Heart right ventricle (tissue), 16 donors: ENCODE results near the gene MTFMT. TPM values are rescaled to one million over a fixed set of nuclear protein-coding genes. Genes with fewer than 3 reads are reported as not detected.

Source experiments
- ATAC-seq, 8 donors: fragments of 200-7000 bp; cut with Tn5 transposase; one replicate each; pipeline ENCODE4 v1.9.1; 2020; ENCODE audit warnings: mild to moderate bottlenecking in 8 of 8, moderate library complexity in 8 of 8, moderate number of reproducible peaks in 1 of 8
- DNase-seq, 2 donors: peaks; one replicate each; pipeline ENCODE4 v3.0.0-alpha.2; 2020
- H3K27ac ChIP-seq, 10 donors: fragments of 200-600 bp; sonication (generic) in 2 of 10; one replicate each; pipeline versions ENCODE4 v1.5.0 to v1.8.0; 2020 to 2022; ENCODE audit warnings: mild to moderate bottlenecking in 3 of 10
- H3K27me3 ChIP-seq, 7 donors: fragments of 200-600 bp; one replicate each; pipeline ENCODE4 v1.8.0; 2021 to 2022; ENCODE audit warnings: mild to moderate bottlenecking in 2 of 7
- H3K36me3 ChIP-seq, 9 donors: fragments of 200-600 bp; sonication (generic) in 1 of 9; one replicate each; pipeline versions ENCODE4 v1.5.0 to v1.8.0; 2020 to 2022; ENCODE audit warnings: mild to moderate bottlenecking in 2 of 9
- H3K4me1 ChIP-seq, 9 donors: fragments of 200-600 bp; sonication (generic) in 1 of 9; one replicate each; pipeline versions ENCODE4 v1.5.0 to v1.8.0; 2020 to 2022; ENCODE audit warnings: mild to moderate bottlenecking in 4 of 9
- H3K4me3 ChIP-seq, 10 donors: fragments of 200-600 bp; sonication (generic) in 2 of 10; one replicate each; pipeline versions ENCODE4 v1.5.0 to v1.8.0; 2020 to 2022; ENCODE audit warnings: mild to moderate bottlenecking in 7 of 10, moderate library complexity in 2 of 10
- H3K9me3 ChIP-seq, 11 donors: fragments of 200-600 bp in 10 of 11; sonication (generic) in 2 of 11; one replicate each; pipeline versions ENCODE4 v1.5.0 to v1.8.0; 2013 to 2022; ENCODE audit warnings: mild to moderate bottlenecking in 2 of 11, control low read depth in 1 of 11, moderate library complexity in 1 of 11
- WGBS, 2 donors: extraction: QIAGEN DNeasy Blood & Tissue Kit; methylation state at CpG; one replicate each; pipeline ENCODE4 v1.1.7; 2013; ENCODE audit warnings: inconsistent platforms in 1 of 2; 5-methylcytosine and 5-hydroxymethylcytosine counted together
- intact Hi-C, 10 donors: fragments of 100-400 bp; cut with DNase I; formaldehyde crosslinking; loops; one replicate each; pipeline versions ENCODE4 v1.11.1 to v1.14.2; 2022
- polyA plus RNA-seq, 2 donors: library from polyadenylated mRNA; stranded (reverse); fragments of 200-250 nt; gene quantifications; one replicate each; pipeline ENCODE4 v1.2.3, GENCODE V29; 2013
- total RNA-seq, 10 donors: library from RNA; stranded (reverse); fragmentation: NEBNext Ultra II Directional in 3 of 10; extraction: Animal tissue kit (Norgen Biotek cat#: 25700) in 3 of 10; gene quantifications; one replicate each; pipeline versions ENCODE4 v1.2.1 to v1.2.4, GENCODE V29; 2021 to 2023
- TF ChIP-seq, protein P1 (sequence below), 9 donors: fragments of 200-600 bp; sonication (generic) in 2 of 9; IDR thresholded peaks; one replicate each; pipeline versions ENCODE4 v1.5.0 to v1.8.0; 2021 to 2022; ENCODE audit warnings: antibody characterized with exemption in 9 of 9, mild to moderate bottlenecking in 5 of 9, moderate library complexity in 1 of 9
- donor health status: Arrhythmogenic right ventricular cardiomyopathy.
- donor health status: ischemic (EF 13 %, LVEDD 7.1; RV severe dilation, severe dysfunction).
- donor health status: healthy with polysubstance abuse.
- donor health status: DM: no; HTN: yes; CAD: no.
- donor health status: DM: no; HTN: no; CAD: no.
- donor health status: ischemic (EF 25% LVEDD 6.9; RV normal size, moderate dysfunction).
- donor health status: ischemic (EF 25% LVEDD 5.7; RV mildly dilated, moderate dysfunction).
- donor health status: healthy.
- donor health status: DM: yes; HTN: yes; CAD: no.
- donor health status: Ischemic cardiomyopathy.
- donor health status: ischemic (EF 35%, LVEDD 5.7; RV mildly dilated, moderate dysfunction).
- donor health status: nonischemic (EF 11% LVEDD 7.7; RV severe dilation, severe dysfunction).
- donor health status: DM: yes; HTN: yes; CAD: no.
- donor health status: PGD.
- donor health status: ischemic (EF 29% LVEDD 5.4; RV normal size, mild dysfunction).
- donor health status: nonischemic (EF 23%, LVEDD 6.1; RV moderate dilation, normal function).

Gene MTFMT
- total and polyA plus RNA-seq, 12 donors, result 5.5 to 21.9 (median 18.2) TPM

DNA sequence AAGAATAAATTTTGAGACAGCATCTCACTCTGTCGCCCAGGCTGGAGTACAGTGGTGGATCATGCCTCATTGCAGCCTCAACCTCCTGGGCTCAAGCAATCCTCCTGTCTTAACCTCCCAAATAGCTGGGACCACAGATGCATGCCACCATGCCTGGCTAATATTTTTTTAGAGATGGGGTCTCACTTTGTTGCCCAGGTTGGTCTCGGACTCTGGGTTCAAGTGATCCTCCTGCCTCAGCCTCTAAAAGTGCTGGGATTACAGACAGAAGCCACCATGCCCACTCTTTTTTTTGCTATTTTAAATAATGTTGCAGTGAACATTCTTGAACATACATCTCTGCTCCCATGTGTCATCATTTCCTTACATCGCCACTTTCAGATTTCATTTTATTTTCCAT is 9.0 kb upstream of the MTFMT start:
- WGBS, 2 donors, result 96 to 97% methylated on average over 3 of the region's 3 CpGs
- Histone ChIP-seq H3K4me3 (no peak overlapping the region), H3K9me3 (no peaks in the 10 kb centered on the region), H3K36me3 (no peaks in the 10 kb centered on the region), H3K27ac (no peak overlapping the region), H3K4me1 (peaks cover 0 to 14% (median 0%) of the 10 kb centered on the region in 9 donors), H3K27me3 (no peaks in the 10 kb centered on the region)
- intact Hi-C loops, result loop anchor here in 6 of 10 donors (10.0 kb wide), 4 partner anchors 46 to 256 kb away; partner anchors contain the start of genes PARP16 (in 2 of the 6) and RNU5A-1 (in 2 of the 6)
- ATAC-seq (no peak), DNase-seq (no peak)
- TF ChIP-seq, protein P1, sequence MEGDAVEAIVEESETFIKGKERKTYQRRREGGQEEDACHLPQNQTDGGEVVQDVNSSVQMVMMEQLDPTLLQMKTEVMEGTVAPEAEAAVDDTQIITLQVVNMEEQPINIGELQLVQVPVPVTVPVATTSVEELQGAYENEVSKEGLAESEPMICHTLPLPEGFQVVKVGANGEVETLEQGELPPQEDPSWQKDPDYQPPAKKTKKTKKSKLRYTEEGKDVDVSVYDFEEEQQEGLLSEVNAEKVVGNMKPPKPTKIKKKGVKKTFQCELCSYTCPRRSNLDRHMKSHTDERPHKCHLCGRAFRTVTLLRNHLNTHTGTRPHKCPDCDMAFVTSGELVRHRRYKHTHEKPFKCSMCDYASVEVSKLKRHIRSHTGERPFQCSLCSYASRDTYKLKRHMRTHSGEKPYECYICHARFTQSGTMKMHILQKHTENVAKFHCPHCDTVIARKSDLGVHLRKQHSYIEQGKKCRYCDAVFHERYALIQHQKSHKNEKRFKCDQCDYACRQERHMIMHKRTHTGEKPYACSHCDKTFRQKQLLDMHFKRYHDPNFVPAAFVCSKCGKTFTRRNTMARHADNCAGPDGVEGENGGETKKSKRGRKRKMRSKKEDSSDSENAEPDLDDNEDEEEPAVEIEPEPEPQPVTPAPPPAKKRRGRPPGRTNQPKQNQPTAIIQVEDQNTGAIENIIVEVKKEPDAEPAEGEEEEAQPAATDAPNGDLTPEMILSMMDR (IDR thresholded peaks at IDR 0.05), result no peak

DNA sequence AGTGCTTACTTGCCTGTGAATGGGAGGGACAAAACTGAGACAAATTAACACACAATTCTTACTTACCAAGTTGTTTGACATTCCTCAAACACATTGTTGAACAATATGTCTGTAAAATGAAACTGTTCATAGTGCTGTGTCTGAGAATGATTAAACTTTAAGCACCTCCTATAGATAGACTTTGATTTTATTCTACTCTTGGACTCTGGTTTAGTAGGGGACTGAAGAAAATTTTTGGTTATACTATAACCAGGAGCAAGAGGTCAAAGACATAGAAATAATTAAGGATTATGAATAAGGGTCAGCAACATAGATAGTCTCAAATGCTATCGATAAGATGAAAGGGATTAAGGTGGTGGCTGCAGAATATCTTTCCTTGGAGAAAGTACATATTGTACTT is 7.9 kb upstream of the MTFMT start:
- intact Hi-C loops, result loop anchor here in 6 of 10 donors (10.0 kb wide), 4 partner anchors 47 to 257 kb away; partner anchors contain the start of genes PARP16 (in 2 of the 6) and RNU5A-1 (in 2 of the 6)
- no peak overlapping the region for H3K4me3 ChIP-seq
- ATAC-seq (no peak), DNase-seq (no peak)
- H3K27me3 ChIP-seq, result no peaks in the 10 kb centered on the region
- no peaks in the 10 kb centered on the region for H3K36me3 ChIP-seq
- WGBS, 2 donors, result 95 to 98% methylated on average over 1 of the region's 1 CpG
- H3K9me3 ChIP-seq, result no peaks in the 10 kb centered on the region
- peaks cover 0 to 15% (median 0%) of the 10 kb centered on the region in 9 donors for H3K4me1 ChIP-seq
- TF ChIP-seq, protein P1 (IDR thresholded peaks at IDR 0.05), result no peak
- H3K27ac ChIP-seq, result no peak overlapping the region

DNA sequence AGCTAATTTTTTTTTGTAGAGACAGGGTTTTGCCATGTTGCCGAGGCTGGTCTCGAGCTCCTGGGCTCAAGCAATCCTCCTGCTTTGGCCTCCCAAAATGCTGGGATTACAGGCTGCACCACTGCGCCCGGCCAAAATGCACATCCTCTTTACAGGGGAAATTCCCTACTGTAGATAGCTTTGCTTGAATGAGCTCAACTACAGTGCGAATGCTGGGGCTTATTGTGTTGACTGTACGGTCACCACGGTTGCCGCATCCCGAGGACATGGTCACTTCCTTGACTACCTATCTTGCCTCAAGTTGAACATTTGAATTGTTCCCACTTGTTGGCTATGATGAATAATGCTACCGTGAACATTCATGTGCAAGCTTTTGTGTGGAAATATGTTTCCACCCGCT is 5.3 kb upstream of the MTFMT start:
- Histone ChIP-seq H3K27me3 (no peaks in the 10 kb centered on the region), H3K9me3 (no peaks in the 10 kb centered on the region), H3K4me3 (no peak overlapping the region), H3K27ac (no peak overlapping the region), H3K4me1 (peaks cover 0 to 15% (median 3%) of the 10 kb centered on the region in 9 donors), H3K36me3 (no peaks in the 10 kb centered on the region)
- 88 to 91% methylated on average over 11 of the region's 11 CpGs for WGBS, 2 donors
- DNase-seq, result no peak
- no peak for ATAC-seq
- TF ChIP-seq, protein P1 (IDR thresholded peaks at IDR 0.05), result no peak
- intact Hi-C loops, result loop anchor here in 7 of 10 donors (5.0 to 10.0 kb wide), 8 partner anchors 48 to 260 kb away; partner anchors contain the start of genes PARP16 (in 2 of the 7) and RNU5A-1 (in 2 of the 7)

DNA sequence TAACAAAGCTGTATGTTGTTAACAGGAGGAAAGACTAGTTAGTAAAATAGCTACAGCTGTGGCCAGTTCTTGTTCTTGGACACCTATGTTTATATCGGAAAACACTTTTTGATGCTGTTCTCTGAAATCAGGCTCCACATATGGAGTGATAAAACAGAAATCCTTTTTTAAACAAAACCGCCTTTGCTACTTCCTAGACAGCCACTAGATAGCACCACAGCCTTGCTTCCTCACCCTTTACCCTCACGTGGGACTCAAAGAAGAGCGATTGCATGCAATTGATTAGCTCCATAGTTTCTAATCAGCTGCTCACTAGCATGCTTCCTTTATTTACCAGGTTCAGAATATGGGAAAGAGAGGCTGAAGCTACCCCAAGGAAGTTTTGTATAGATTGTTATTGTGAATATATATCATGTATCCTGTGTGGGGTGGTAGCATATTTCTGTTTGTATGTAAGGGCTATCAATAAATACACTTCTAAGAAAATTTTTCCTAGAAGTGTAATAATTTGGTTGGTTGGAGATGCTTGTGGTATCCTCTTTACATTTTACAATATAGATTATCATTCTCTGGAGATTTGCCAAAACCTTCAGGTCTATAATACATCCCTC is 4.3 kb upstream of the MTFMT start:
- Histone ChIP-seq H3K4me3 (no peak overlapping the region), H3K36me3 (no peaks in the 10 kb centered on the region), H3K27me3 (no peaks in the 10 kb centered on the region), H3K9me3 (no peaks in the 10 kb centered on the region), H3K4me1 (peaks cover 0 to 16% (median 5%) of the 10 kb centered on the region in 9 donors), H3K27ac (no peak overlapping the region)
- peak in 1 of 8 donors; percentile 42 for ATAC-seq
- no peak for DNase-seq
- WGBS, 2 donors, result 28% methylated on average over 4 of the region's 4 CpGs
- intact Hi-C loops, result loop anchor here in 7 of 10 donors (2.0 to 10.0 kb wide), 9 partner anchors 49 to 261 kb away; partner anchors contain the start of genes PARP16 (in 2 of the 7) and RNU5A-1 (in 2 of the 7)
- TF ChIP-seq, protein P1 (IDR thresholded peaks at IDR 0.05), result peak in 8 of 9 donors; percentile 17 to 65 (median 48)
